Measurements from ENCODE around the gene SMPD3.

The SMPD3 gene

GRCh38 chr16:68432701-68433100, 15.6 kb downstream of the SMPD3 start:
- DNase-seq, result no peak

DNA sequence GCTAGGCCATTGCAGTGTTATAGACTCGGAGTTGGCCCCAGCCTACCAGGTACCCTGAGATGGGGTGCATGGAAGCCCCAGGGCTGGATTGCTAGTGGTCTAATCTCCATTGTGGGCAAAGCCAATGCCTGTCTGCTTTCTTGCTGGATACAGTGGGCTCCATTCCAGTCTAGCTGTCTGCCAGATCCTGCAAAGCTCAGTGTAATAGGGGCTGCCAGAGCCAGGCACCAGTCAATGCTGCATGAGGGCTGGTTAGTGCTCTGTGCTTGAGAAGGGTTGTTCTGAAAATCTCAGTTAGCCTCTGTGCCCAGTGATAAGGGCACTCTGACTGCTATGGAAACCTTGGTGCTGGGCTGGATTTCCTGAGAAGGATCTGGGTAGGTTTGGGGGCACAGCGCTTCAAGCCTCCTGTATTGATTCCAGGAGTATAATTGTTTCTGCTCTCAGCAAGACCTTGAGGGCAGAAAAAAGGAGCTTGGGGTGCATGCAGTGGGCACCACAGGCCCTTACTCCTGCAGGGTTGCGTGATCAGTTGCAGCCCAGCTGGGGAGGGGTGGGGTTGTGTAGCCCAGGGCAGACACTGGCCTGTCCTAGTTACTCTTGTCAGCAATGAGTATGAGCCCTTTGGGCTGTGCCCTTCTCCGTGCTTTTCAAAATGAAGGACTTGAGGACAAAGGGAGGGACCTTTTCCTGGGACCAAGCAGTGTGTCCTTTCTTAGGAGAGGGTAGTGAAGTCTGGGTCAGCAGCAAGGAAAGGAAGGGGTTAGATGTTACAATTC, 19.0 kb downstream of the SMPD3 start:
- no peak for DNase-seq

DNA sequence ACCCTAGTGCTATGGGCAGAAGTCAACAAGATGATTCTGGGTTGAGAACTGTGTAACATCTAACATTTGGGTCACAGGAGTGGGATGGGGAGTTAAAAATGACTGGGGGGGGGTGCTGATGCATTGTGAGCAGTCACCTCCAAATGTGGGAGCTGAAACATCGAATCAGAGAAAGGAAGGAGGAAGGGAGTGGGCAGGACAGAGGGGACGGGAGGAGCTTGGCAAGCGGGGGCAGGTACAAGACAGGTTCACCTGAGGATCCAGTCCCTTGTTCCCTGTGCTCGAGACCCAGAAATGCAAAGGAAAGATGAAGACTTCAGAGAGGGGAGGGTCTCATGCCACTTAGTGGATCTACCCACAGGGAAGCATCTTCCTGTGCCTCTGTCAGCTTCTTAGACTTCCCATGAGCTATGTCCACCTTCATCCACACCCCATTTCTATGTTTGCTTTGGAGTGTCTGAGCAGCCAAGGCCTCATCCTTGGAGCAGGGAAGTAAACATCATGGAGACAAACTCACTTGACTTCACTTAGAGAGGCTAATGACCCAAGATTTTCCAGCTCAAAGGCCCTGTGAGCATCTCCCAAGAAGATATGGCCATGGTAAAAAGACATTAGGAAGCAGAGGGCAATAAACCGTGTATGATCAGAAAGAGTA, 20.5 kb downstream of the SMPD3 start:
- no peak for DNase-seq

DNA sequence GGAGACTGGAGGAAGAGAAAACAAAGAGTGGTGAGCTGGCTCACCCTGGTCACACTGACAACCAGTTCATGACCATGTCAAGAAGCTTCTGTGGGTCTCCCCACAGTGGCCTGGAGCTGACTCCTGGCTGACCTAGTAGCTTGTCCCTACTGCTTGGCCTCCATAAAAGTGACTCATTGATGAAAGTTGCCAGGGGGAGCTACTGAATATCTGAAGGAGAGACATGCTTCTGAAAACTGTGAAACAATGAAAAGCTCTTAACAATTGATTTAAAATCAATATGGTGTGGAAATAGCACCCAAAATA, 22.0 kb downstream of the SMPD3 start:
- no peak for DNase-seq

DNA sequence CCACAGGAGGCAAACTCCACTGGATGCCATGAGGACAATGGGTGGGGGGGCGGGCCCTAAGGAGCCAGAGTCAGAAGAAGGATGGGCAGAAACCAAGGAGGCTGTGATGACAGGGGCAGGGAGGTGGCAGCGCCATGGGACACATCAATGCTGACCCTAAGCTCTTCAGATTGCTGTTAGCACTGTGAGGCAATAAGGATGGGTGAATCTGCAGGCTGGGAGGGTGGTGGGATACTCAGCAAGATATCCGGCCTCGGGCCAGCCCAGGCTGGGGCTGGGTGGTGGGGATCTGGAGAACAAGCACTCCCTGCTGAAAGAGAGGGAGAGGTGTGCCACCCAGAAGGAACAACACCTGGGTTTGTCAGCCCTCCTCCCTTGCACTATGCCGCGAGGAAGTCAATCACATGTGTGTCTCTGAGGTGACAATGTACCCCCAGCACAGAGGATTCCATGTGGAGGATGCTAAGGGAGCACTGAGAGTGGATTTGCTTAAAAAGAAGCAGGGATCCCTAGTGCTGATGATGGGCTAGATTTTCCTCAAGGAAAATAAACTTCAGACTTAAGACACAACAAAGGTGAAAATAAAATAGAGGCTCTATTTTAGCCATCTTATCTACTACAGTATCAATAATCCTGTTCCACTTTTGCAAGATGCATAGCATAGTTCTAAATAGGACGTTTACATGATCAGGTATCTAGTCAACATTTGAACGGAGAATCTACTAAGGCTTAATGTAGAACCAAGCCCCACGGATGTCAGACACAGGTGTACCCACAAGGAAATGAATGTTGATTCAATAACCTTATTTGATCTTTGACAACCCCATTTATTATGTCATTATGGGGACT, 22.6 kb downstream of the SMPD3 start:
- DNase-seq, result no peak

DNA sequence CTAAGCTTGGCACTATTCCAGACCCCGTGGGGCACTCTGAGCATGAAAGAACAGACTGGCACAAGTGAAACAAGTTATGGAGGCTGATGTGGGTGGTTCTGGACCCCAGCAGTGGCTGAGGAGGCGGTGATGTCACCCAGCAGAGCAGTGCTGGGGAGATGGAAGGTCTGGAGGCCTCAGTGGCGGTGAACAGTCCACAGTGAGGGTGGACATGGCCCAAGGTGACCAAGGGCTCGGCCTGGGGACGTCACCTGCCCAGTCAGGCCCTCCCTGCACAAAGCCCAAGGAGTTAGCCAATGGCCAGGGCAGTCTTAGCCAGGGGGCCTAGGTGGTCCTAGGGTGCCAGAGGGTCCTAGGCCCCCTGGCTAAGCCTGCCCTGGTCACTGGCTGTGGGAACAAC, 24.5 kb downstream of the SMPD3 start:
- no peak for DNase-seq

DNA sequence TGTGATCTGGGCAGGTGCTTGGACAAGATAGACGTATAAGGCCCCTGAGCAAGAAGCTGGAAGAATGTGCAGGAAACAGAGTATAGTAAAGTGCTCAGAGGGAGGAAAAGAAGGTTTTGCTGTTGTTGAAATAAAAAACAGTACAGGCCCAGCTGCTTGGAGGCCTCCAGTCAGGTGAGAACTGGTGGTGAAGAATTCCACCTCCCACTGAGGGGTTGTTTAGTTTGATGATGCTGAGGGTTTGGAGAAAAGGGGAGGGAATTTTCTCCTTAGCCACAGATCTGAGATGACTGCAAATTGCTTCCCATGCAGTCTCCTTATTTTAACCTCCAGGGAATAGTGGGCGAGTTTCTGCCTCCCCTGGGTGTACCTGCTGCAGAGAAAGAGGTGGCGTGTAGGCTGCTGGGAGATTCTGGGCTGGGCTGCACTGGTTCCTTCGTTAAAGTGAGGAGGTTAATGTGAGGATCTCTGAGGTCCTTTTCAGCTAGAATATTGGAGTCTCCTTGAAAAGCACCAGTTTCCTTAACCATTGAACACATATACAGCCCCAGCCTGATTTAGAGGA, 25.8 kb downstream of the SMPD3 start:
- DNase-seq, result no peak

- DNase-seq, result no peak
Observed at GRCh38 chr16:68421076-68421475, 27.2 kb downstream of the SMPD3 start.

GRCh38 chr16:68420366-68420942, 27.9 kb downstream of the SMPD3 start:
- DNase-seq, result no peak

DNA sequence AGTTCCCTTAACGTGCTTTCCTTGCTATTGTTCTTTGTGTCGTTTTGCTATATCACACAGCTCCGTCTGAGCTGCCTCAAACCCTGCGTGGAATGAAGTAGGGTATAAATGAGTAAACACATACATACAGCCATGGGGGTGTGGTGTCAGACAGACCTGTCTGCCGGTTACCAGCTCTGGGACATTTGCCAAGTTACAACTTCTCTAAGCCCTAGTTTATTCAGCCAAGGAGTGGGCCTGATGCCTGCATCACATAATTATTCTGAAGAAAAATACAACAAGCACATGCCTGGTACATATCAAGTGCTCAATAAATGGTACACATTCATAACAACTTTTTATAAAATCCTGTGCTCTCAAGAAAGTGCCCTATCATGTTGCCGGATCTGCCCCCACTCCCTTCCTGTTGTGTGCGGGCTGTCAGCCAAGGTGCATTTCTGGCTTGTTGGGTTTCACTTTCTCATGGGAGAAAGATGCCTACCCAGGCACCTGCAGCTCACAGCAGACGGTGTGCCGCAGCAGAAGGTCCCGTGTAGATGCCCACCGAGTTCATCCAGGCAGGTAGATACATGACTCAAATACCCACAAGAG, 30.5 kb downstream of the SMPD3 start:
- DNase-seq, result no peak

GRCh38 chr16:68416057-68417046, 32.0 kb downstream of the SMPD3 start:
- no peak for DNase-seq

DNA sequence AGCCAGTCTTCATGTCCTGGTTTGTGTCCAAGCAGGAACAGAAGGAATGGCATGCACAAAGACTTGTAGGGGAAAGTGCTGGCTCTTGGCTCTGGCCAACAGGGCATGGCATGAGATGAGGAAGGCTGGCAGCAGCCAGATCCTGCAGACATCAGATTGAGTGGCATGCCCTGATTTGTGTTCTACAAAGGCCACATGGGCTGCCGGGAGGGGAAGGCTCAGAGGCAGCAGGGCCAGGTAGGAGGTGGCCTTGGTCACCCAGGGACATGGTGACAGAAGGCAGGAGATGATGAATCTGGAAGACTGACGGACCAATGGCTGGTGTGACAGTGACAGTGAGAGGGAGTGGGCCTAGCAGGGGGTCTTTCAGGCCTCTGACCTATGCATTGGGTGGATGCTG, 33.7 kb downstream of the SMPD3 start:
- no peak for DNase-seq

GRCh38 chr16:68412061-68412460, 36.2 kb downstream of the SMPD3 start:
- DNase-seq, result no peak

DNA sequence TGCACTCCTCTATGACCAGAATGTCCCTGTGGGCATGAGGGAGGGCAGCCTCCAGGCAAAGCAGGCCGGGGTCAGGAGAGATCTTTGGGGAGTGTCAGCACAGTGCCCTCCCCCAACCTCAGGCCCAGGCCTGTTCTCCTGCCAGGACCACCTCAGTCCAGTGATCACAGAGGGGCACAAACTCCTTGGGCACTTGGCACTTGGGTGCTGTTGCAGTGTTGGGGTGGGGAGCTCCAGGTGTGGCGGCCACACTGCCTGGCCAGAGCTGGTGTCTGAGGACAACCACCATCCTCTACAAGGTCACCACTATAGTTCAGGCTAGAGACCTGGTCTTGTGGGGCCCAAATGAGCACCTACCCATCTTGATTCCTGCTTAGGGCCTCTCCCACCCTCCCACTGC, 37.2 kb downstream of the SMPD3 start:
- DNase-seq, result no peak

DNA sequence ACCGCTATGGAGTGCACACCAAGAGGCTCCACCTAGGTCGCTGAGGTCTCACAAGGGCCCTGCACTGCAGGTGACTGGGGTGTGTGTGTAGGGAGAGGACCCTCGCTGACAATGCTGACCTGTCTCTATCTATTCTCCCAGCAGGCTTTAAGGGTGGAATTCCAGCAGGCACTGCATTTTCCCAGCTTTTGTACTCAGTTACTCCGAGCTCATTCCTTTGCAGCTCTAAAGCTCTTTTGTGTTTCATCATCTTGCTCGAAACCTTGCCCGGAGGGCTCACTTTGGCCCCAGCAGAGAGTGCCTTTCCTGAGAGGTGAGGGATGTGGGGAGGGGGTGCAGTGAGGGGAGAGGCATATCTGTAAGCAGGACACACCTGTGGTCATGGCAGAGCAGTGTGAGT, 39.3 kb downstream of the SMPD3 start:
- DNase-seq, result no peak

GRCh38 chr16:68408428-68408827, 39.9 kb downstream of the SMPD3 start:
- no peak for DNase-seq

DNA sequence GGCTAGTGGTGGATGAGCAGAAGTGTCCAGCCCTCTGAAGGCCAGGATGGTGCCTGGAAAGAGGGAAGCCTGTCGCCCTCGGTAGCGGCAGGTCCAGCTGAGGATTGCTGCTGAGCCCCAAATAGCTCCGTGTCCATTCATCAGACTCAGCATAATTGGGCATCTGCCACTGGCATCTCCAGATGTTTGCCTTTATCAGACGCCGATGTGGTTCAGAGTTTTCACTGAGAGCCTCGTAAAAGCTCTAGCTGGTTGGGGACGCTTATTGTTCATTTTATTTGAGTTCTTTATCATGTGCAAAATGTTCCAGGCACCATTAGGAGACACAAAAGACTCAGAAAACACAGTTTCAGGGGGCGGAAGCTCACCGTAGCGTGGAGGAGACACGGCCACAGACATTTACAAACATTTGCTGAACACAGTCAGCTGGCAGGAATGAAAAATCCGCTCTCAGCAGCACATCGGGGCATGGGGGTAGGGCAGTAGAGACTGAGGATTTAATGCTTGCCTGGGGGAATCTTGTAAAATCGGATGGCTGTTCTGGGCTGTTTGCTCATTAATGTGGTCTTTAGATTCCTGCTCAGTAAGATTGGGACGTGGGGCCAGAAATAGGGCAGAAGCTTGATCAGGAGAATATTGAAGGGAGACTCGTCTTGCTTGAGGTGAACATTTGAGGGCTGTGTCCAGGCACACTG, 41.7 kb downstream of the SMPD3 start:
- DNase-seq, result no peak

- DNase-seq, result no peak
Observed at GRCh38 chr16:68404736-68405345, 43.5 kb downstream of the SMPD3 start.

- no peak for DNase-seq
Observed at GRCh38 chr16:68403704-68404103, 44.6 kb downstream of the SMPD3 start.

GRCh38 chr16:68403177-68403576, 45.1 kb downstream of the SMPD3 start:
- DNase-seq, result no peak

GRCh38 chr16:68402748-68403040, 45.6 kb downstream of the SMPD3 start:
- no peak for DNase-seq
